BE2C (cell line): ENCODE data around the gene ABCC5.

Source experiments
- DNase-seq: peaks from one replicate; pipeline ENCODE4 v3.0.0-alpha.2; 2020
- H3K27me3 ChIP-seq: fragments of 250-450 bp; sonication (Bioruptor Pico); 2 replicates; pipeline ENCODE4 v1.5.1; 2020; ENCODE audit warnings: mild to moderate bottlenecking
- H3K36me3 ChIP-seq: fragments of 250-450 bp; sonication (Bioruptor Pico); 2 replicates; pipeline ENCODE4 v1.5.1; 2020; ENCODE audit warnings: mild to moderate bottlenecking
- H3K4me1 ChIP-seq: fragments of 250-450 bp; sonication (Bioruptor Pico); 2 replicates; pipeline ENCODE4 v1.5.1; 2020
- H3K4me3 ChIP-seq: 2 replicates; pipeline ENCODE4 v1.5.1; 2011; ENCODE audit warnings: low read depth, low read length
- H3K9me3 ChIP-seq: fragments of 250-450 bp; sonication (Bioruptor Pico); 2 replicates; pipeline ENCODE4 v1.5.1; 2020
- CTCF ChIP-seq: IDR thresholded peaks from 2 replicates; pipeline ENCODE4 v1.5.1; 2012; ENCODE audit warnings: mild to moderate bottlenecking, low read depth, low read length

ABCC5 gene

GRCh38 chr3:184001761-184002160 is 15.9 kb downstream of the ABCC5 start:
- peaks cover 9% of the 10 kb centered on the region for H3K4me1 ChIP-seq
- H3K4me3 ChIP-seq, result no peak overlapping the region
- no peaks in the 10 kb centered on the region for H3K9me3 ChIP-seq
- no peak for DNase-seq
- H3K27me3 ChIP-seq, result no peaks in the 10 kb centered on the region; the same call in 1 of the 2 replicates
- TF ChIP-seq CTCF, result no peak
- H3K36me3 ChIP-seq, result peaks cover 27% of the 10 kb centered on the region

- Histone ChIP-seq H3K4me1 (no peaks in the 10 kb centered on the region), H3K4me3 (no peak overlapping the region), H3K9me3 (no peaks in the 10 kb centered on the region), H3K27me3 (no peaks in the 10 kb centered on the region), H3K36me3 (peaks cover 45% of the 10 kb centered on the region)
- TF ChIP-seq CTCF, result no peak
- no peak for DNase-seq
Observed at GRCh38 chr3:183991403-183991802, 26.3 kb downstream of the ABCC5 start.

- Histone ChIP-seq H3K4me3 (no peak overlapping the region), H3K4me1 (no peaks in the 10 kb centered on the region), H3K36me3 (peaks cover 64% of the 10 kb centered on the region), H3K9me3 (no peaks in the 10 kb centered on the region), H3K27me3 (no peaks in the 10 kb centered on the region)
- no peak for TF ChIP-seq CTCF
- DNase-seq, result no peak
Observed at GRCh38 chr3:183988216-183988790, 29.4 kb downstream of the ABCC5 start.

- Histone ChIP-seq H3K4me1 (no peaks in the 10 kb centered on the region; the same call in 1 of the 2 replicates), H3K36me3 (peaks cover 74% of the 10 kb centered on the region), H3K4me3 (no peak overlapping the region), H3K27me3 (no peaks in the 10 kb centered on the region), H3K9me3 (no peaks in the 10 kb centered on the region)
- TF ChIP-seq CTCF, result no peak
- no peak for DNase-seq
Observed at GRCh38 chr3:183987000-183987600, 30.6 kb downstream of the ABCC5 start.

GRCh38 chr3:183984749-183985729 is 32.6 kb downstream of the ABCC5 start:
- TF ChIP-seq CTCF, result no peak
- Histone ChIP-seq H3K4me1 (no peaks in the 10 kb centered on the region; the same call in 1 of the 2 replicates), H3K9me3 (no peaks in the 10 kb centered on the region), H3K36me3 (peaks cover 74% of the 10 kb centered on the region), H3K27me3 (no peaks in the 10 kb centered on the region), H3K4me3 (no peak overlapping the region)
- no peak for DNase-seq
